GM21576 (cell line): ENCODE measurements around the gene DOK3.

Experiments
- ATAC-seq: cut with Tn5 transposase; IDR thresholded peaks from one replicate; pipeline ENCODE4 v1.9.1; 2021; ENCODE audit warnings: mild to moderate bottlenecking, moderate library complexity; ENCODE audit not compliant: unreplicated experiment

The DOK3 gene

DNA sequence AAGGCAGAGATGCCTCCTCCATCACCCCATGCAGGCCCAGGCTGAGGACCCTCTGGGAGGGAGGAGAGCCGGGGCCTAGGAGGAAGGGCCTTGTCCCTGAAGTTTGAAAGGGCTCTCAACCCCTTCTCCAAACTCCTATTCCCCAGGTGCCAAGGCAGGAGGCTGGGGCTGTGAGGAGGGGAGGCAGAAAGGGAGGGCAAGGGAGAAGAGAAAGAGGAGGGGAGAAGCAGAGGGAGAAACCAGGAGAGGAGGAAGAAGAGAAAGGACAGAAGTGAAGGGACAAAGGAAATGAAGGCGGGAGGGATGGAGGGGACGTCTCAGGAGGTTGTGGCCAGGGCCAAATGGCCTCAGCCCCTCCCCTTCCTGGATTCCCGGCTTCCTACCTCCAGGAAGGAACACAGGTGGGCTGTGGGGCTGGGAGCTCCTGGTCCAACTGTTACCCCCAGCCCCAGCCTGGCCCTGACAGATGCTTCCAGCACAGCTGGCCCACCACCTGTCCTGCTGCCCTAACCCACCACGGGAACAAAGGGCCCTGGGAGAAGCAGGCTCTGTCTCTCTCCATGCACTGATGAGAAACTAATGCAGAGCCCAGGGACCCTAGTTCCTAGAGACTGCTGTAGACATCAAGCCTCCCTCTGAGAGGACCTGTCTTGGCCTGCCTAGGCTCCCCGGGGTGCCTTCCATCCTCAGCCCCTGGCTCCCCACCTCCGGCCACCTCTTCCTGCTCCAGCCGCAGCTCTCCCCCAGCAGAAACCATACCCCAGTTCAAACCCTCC is 39.7 kb downstream of the DOK3 start:
- ATAC-seq = no peak

DNA sequence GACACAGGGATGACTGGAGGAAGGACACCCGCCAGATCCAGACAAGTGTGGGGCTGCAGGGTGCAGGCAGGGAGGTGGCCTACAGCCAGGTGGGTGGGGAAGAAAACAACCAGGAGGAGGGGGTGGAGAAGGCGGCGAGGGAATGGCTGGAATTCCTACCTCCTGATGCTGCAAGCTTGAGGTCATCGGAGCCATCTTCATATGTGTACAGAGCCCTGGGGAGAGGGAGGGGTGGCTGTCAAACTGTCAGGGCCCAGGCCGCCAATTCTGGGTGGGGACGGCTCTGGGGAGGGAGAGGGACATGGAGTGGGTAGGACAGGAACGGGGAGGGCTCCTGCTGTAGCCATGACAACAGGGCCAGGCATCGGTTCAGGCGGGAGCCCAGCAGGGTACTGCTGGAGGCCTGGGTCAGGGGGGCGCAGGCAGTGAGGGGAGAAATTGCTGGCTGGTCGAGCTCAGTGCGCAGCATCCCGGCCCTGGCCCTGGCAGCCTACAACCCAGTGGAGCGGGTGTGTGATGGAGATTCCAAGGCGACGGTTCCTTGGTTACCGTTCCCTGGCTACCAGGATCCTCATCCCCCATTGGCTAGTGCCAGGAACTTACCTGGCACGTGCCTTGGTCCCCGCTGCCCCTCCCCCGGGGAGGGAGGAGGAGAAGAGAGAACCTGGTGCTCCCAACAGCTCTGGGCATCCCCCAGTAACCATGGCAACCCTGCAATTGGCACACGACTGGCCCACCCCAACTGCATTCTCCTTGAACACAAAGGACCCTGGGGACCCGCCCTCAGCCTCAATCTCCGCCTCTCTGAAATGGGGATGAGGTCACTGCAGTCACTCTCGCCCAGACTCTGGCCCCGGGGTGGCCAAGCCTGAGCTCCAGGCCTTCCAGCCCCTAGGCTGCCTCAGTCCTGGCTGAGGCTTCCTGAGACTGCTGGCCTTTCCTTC is 40.7 kb downstream of the DOK3 start:
- no peak for ATAC-seq

DNA sequence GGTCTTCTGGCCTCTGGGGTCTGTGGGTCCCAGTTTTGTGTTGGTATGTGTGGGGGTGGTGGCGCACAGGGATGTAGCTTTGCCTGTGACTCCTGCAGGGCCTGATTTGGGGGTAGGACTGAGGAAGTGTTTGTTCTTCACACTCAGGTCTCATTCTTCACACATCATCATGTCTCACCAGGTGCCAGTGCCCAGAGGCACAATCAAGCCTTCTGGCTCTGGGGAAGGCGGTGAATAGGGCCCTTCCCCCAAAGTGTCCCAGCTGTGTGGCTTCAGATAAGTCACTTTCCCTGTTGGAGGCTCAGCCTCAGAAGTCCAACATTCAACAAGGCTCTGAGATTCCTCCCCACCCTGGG is 41.3 kb downstream of the DOK3 start:
- no peak for ATAC-seq

DNA sequence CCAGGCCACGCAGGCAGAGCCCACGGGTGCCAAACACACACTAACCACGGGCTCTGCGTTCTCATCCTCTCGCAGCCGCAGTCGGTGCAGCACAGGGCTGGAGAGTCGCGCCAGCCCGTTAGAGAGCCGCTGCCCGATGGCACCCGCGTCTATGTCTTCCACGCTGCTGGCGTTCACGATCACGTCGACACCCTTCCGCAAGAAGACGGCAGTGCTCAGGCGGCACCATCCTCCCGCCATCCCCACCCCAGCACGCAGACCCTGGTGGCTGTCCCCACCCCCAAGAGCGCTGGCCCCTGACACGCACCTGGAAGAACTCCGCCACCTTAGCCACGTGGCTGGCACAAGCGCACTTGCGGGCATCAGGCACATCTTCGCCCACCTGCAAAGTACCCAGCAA is 42.2 kb downstream of the DOK3 start:
- ATAC-seq = no peak

DNA sequence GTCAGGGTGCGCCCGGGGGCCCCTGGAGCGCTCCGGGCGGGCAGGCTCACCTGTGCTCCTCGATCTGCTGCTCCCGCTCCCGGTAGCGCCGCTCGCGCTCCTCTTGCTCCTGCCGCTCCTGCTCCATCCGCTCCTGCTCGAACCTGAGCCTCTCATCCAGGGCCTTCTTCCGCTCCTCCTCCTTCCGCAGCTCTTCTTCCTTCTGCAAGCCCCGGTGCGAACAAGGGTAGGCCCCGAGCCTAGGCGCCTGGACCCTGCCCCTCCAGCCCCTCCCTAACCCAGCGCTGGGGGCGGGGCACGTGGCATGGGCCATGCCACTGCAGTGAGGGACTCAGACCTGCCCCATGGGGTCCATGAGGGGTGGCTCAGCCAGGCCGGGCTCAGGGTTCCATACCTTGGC is 42.8 kb downstream of the DOK3 start:
- ATAC-seq = no peak

DNA sequence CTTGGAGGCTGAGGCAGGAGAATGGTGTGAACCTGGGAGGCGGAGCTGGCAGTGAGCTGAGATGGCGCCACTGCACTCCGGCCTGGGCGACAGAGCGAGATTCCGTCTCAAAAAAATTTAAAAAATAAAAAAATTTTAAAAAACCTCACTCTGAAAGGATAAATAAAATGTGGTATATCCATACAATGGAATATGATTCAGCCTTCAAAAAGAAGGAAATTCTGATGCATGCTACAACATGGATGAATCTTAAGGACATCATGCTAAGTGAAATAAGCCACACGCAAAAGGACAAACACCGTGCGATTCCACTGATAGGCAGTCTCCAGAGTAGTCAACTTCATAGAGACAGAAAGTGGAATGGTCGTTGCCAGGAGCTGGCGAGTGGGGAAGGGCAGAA is 44.6 kb downstream of the DOK3 start:
- no peak for ATAC-seq

DNA sequence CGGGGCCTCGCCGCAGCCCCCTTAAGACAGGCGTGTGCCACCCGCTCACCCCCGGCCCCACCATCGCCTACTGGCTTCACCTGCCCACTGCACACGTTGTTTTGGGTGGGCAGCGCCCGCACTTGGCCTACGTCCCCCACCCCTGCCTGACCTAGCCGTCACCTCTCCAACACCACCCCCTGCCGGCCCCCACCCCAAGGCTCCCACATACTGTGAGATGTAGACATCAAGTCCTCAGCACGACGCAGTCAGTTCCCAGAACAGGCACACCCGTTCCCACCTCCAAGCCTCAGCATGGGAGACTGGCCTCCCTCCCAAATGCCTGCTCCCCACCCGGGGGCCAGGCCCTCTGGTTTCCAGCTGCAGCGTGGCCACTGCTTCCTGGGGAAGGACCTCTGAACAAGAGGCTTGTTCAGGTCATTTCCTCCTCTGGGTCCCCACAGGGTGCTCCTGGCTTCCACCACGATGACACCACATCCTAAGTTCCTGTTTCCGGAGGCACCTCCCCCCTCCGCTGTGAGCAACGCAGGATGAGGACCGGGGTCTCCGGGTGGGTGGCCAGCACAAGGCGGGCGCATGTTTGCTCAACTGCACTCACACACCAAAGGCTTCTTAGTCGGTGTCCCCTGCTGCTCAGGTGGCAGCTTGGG is 47.5 kb downstream of the DOK3 start:
- ATAC-seq = no peak

DNA sequence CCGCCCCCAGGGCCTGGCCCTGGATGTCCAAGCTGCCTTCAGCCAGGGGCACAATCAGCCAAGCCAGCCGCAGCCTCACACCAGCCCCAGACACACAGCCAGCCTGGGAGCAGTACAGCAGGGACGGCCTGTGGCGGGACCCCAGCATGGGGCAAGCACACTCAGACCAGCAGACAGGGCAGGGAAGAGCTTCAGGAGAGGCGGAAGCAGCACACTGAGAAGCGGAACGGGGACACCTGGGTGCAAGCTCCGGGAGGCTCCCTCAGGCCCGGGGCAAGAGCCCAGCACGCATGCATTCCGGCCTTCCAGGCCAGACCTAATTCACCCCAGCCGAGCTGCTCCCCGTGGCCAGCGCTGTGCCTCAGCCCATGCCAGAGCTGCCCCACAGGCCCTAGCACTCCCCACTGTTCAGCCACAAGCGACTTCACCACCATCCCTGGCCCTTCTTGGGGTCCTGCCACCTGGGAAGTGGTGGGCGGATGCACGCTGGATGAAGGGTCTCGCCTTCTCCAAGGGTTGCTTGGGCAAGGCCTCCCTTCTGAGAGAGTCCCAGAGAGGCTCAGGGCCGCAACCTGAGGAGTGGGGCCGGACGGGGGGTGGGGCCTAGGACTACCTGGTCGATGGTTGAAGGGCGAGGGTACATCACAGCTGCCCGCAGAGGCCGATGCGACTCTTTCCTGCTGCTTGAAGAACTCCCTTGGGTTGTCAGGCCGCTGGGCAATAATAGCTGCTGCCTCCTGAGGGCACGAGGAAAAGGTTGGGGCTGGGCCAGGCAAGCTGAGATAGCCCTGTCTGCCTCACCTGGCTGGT is 49.6 kb downstream of the DOK3 start:
- ATAC-seq = no peak

DNA sequence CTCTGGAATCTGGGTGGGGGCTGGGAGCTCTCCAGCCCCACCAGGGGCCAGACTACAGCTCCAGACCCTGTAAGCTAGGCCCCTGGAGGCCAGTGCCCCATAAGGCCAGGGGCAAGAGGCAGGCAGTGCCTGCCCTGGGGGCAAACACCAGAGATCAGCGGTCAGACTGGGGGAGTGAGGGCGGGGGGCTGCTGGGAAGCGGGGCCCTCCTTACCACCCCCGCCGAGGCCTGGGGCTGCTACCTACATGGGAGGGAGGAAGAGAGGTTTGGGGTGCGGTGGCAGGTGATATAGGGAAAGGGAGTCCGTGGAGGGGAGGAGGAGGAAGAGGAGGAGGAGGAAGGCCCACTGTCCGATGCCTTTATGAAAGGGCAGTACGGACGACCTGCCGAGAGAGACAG is 50.3 kb downstream of the DOK3 start:
- no peak for ATAC-seq

DNA sequence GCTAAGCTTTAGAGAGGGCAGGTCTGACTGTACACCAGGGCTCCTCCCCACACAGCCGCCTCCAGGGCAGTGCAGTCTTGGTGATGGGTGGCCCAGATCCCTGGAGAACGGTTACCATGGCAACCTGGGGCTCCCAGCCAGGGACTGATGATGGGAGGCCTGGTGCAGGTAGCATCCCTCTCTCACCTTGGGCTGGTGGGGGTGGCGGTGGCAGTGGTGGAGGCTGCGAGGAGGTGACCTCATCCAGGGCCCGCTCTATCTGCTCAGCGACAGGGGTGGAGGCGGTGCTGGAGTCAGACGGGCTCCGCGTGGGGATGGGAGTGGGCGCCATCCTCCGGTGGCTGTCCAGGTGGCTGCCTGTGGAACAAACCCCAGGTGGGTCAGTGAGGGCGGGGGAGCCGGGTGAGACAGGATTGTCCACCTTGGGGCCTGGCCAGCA is 50.7 kb downstream of the DOK3 start:
- no peak for ATAC-seq

DNA sequence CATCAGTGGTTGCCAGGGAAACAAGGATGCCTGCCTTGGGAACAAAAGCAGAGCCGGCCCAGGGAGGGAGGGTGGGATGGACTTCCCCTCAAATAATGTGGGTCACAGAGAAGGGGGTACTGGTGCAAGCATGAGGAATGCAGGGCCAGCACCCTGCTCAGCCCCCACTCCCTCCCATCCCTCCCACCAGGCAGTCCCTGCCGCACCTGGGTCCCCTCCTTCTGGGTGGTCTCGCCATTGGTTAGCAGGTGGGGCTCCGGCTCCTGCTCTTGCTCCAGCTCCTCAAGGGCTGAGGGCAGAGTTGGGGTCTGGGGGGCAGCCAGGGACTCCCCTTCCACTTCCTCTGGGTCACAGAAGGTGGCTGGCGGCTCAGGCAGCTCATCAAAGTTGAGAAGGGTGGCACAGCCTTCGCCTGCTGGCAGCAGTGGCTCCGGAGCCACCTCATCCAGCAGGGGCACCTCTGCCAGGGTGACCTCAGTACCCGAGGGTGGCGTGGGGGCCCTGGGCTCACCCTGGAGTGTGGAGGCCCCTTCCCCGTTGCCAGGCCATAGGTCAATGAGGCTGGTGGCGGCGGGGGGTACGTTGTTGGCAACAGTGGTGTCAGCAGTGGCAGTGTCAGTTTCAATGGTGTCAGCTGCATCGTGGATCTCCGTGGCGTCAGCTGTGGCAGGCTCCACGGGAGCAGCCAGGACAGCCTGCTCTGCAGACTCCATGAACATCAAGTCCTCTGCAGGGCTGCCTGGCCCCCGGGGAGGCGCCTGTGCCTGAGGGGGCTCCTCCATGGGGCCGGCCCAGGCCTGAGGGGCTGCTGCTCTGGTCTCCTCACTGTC is 51.6 kb downstream of the DOK3 start:
- no peak for ATAC-seq

DNA sequence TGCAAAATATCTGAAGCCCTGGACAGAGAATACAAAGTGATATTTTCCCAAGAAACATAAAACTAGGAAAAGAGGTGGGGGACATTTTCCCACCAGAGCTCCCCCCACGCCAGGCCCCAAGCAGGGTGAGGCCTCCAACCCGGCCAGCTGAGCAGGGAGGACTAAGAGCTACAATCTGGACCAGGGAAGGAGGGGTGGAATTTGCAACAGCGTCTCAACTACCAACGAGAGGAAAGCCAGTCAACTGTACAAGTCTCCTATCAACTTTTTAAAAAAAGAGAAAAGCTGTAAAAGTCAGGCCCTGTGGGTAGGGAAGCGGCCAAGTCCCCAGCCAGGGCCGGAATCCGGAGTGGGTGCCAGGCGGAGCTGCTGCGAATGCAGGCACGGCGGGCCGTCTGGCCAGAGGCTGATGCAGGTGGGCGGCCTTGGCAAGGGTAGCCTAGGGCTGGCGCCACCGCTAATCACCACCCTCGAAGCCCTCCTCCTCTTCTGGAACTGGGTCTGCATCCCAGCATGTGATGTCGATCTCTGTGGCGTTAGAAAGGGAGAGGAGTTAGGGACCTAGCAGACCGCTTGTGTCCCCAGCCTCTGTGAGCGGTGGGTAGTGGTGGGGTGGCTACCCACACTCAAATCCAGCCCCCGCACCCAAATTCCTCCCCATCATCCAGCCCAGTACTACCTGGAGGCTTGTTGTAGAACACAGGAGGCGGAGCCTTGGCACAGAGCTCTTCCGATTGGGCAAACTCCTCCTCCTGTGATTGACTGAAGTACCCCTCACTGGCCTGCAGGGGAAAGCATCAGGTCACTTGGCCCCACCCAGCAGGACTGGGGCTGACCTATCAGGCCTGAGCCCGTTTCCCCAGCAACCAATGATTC is 52.4 kb downstream of the DOK3 start:
- peak; percentile 28 for ATAC-seq

DNA sequence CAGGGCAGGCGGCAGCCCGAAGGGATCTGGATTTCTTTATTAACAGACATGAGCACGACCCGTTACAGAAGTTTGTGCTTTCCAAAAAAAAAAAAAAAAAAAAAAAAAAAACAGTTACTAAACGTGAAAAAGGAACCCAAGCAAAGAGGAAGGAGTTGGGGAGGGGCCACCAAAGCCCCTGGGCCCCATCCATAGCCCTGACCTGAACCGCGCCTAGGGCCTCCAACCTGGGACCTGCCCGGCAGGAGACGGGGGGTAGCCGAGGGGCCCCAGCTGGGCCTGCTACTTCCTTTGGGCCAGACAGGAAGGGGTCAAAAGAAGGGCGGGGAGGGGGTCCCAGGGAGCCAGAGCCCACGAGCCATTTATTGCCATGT is 53.0 kb downstream of the DOK3 start:
- ATAC-seq = no peak

DNA sequence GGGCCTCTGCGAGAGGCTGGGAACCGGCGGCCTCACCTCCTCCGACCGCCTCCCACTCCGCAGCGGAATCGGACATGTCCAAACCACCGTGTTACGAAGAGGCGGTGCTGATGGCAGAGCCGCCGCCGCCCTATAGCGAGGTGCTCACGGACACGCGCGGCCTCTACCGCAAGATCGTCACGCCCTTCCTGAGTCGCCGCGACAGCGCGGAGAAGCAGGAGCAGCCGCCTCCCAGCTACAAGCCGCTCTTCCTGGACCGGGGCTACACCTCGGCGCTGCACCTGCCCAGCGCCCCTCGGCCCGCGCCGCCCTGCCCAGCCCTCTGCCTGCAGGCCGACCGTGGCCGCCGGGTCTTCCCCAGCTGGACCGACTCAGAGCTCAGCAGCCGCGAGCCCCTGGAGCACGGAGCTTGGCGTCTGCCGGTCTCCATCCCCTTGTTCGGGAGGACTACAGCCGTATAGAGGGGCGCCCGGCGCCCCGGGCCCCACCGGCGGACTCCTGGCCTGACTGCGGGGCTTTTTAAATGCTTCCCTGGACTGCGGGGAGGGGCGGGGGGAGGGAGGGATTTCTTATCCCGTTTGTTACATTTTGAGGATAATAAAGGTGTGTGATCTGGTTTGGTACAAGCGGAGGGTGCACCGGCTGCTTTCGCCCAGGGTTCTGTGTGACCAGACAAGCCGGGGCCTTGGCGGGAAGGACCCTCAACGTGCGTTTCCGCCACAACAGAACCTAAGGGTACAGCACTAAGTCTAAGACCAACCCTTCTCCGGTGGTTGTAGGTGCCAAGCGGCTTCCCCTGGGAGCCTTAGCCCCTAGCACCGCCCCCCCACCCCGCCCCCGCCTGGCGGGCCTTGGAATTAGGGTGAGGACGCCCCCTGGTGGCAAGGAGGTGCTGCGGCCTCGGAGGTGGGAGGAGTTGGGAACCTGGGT is 53.7 kb downstream of the DOK3 start:
- ATAC-seq = peak; percentile 8

DNA sequence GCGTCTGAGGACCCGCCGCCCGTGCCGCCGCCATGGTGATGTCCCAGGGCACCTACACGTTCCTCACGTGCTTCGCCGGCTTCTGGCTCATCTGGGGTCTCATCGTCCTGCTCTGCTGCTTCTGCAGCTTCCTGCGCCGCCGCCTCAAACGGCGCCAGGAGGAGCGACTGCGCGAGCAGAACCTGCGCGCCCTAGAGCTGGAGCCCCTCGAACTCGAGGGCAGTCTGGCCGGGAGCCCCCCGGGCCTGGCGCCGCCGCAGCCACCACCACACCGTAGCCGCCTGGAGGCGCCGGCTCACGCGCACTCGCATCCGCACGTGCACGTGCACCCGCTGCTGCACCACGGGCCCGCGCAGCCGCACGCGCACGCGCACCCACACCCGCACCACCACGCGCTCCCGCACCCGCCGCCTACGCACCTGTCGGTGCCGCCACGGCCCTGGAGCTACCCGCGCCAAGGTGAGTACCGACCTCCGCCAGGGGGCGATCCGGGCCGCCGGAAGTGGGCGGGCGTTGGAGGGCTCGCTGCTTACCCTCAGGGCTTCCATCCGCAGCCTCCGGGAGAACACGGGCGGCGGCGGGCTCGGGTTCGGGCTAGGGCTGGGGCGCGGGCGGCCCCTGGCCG is 54.5 kb downstream of the DOK3 start:
- ATAC-seq = peak; percentile 44

DNA sequence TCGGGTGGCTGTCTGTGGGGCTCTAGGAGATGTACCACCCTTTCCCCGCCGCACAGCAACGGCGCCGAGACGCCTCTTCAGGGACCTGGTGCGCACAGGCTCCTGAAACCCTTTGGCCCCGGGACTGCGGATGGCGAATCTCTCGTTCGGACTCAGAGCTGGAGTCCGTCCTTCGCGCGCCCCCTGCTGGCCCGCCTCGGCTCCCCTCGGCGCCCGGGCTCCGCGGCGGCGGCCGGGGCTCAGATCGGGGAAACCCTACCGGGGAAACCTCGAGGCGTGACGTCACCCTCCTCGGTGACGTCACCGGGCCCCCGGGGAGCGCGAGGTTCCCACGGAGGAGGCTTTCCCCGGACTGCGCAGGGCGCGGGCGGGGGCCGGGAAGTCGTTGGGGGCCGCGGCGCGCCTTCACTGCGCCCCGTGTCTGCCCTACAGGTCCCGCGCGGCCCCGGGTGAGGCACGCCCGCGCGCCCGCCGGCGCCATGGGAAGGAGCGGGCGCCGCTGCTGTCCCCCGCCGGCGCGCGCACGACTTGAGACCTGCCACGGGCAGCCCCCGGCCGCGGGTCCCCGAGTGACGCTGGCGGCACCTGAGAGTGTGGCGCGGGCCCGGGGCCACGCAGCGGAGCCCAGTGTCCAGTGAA is 55.1 kb downstream of the DOK3 start:
- ATAC-seq = peak; percentile 44

DNA sequence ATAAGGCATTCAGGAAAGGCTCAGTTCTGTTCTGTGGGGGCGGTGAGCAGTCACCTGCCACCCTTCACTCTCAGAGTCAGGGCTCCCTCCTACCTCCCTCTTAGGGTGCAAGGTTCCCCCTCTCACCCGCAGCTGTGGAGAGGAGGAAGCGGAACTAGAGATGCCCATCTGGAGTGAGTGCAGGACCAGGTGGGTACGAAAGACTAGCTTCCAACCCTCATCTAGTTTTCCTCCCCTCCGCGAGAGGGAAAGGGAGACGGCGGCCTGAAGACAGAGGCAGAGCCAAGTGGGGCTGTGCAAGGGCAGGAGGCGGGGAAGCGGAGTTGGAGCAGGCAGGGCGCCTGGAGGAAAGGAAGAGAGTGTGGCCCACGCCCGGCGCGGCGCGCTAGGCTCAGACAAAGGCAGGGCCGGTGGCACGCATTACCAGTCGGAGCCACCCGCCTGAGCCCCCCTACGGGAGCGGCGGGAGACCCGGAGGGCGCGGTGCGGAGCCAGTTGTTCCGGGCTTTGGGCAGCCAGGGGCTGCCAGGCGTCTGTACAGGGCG is 55.7 kb downstream of the DOK3 start:
- ATAC-seq = peak; percentile 3
